PC-3 (cell line): Measurements from ENCODE around the gene ASXL2.

Experiments used
- EZH2 ChIP-seq: fragments of 300-600 bp; sonication (generic); IDR thresholded peaks from one replicate; pipeline ENCODE4 v1.6.1; 2017; ENCODE audit warnings: antibody characterized with exemption, mild to moderate bottlenecking, low read length; ENCODE audit not compliant: unreplicated experiment
- EZH2phosphoT487 ChIP-seq: fragments of 300-600 bp; sonication (generic); IDR thresholded peaks from 2 replicates; pipeline ENCODE4 v1.6.1; 2018; ENCODE audit warnings: mild to moderate bottlenecking, antibody characterized with exemption, low read length, borderline replicate concordance
- TF ChIP-seq, protein P1 (sequence below): fragments of 300-600 bp; sonication (generic); conservative IDR thresholded peaks from 2 replicates; pipeline ENCODE4 v1.5.1; 2017; ENCODE audit warnings: antibody characterized with exemption, low read depth, mild to moderate bottlenecking, low read length

GRCh38 chr2:25738383-25739343, 139.6 kb downstream of the ASXL2 start:
- TF ChIP-seq, protein P1, sequence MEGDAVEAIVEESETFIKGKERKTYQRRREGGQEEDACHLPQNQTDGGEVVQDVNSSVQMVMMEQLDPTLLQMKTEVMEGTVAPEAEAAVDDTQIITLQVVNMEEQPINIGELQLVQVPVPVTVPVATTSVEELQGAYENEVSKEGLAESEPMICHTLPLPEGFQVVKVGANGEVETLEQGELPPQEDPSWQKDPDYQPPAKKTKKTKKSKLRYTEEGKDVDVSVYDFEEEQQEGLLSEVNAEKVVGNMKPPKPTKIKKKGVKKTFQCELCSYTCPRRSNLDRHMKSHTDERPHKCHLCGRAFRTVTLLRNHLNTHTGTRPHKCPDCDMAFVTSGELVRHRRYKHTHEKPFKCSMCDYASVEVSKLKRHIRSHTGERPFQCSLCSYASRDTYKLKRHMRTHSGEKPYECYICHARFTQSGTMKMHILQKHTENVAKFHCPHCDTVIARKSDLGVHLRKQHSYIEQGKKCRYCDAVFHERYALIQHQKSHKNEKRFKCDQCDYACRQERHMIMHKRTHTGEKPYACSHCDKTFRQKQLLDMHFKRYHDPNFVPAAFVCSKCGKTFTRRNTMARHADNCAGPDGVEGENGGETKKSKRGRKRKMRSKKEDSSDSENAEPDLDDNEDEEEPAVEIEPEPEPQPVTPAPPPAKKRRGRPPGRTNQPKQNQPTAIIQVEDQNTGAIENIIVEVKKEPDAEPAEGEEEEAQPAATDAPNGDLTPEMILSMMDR = no peak
- no peak for TF ChIP-seq EZH2
- no peak for TF ChIP-seq EZH2phosphoT487
